ENCODE measurements around the gene CNNM4.

Gene CNNM4

DNA sequence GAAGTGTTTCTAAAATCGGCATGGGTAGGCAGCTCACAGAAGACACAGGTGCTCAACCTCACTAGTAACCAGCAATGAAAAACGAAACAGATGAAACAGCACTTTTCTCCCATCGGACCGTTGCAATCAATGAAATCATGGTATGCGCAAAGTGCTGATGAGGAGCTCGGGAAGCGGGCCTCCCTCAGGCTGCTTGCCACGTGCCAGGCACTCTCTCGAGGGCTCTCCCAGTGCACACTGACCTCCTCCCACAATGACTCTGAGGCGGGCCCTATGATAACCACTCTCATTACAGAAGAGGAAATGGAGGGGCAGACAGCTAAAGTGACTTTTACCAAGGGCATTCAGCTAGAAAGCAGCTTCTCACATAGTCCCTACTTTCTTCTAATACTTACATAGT, 86.9 kb downstream of the CNNM4 start:
- TF ChIP-seq Cebpa-rat (IDR thresholded peaks at IDR 0.05), result no peak
- Histone ChIP-seq H3K4me2 (no peak overlapping the region), H3K27me3 (peaks cover 2% of the 10 kb centered on the region; the same call in 1 of the 2 replicates), H3K4me1 (peaks cover 6% of the 10 kb centered on the region; the same call in 1 of the 2 replicates), H3K27ac (no peak overlapping the region), H3K36me3 (peaks cover 99% of the 10 kb centered on the region), H3K9ac (no peak overlapping the region), H3K9me3 (no peaks in the 10 kb centered on the region), H3K4me3 (no peak overlapping the region), H4K20me1 (no peaks in the 10 kb centered on the region; the same call in 1 of the 2 replicates)

DNA sequence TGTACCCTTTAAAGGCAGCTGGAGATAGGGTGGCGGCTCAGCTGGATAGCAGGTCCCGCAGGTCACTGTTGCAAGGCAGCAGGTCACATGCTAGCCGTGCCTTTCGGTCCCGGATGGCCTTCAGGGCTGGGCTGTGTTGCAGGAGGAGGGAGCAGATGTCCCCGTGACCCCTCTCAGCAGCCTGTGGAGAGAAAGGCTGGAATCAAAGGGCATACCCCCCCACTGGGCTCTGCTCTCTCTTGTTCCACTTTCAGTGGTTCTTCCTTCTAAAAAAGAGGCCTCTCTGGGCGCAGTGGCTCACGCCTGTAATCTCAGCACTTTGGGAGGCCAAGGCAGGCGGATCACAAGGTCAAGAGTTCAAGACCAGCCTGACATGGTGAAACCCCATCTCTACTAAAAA, 87.6 kb downstream of the CNNM4 start:
- H3K27ac ChIP-seq, result no peak overlapping the region
- TF ChIP-seq Cebpa-rat (IDR thresholded peaks at IDR 0.05), result no peak
- no peaks in the 10 kb centered on the region for H3K9me3 ChIP-seq
- H3K27me3 ChIP-seq, result peaks cover 2% of the 10 kb centered on the region; the same call in 1 of the 2 replicates
- H3K9ac ChIP-seq, result no peak overlapping the region
- H3K36me3 ChIP-seq, result peaks cover 99% of the 10 kb centered on the region
- H3K4me2 ChIP-seq, result peak overlapping the region; percentile 9; the same call in 1 of the 2 replicates
- no peaks in the 10 kb centered on the region; the same call in 1 of the 2 replicates for H4K20me1 ChIP-seq
- no peak overlapping the region for H3K4me3 ChIP-seq
- H3K4me1 ChIP-seq, result peaks cover 6% of the 10 kb centered on the region; the same call in 1 of the 2 replicates

DNA sequence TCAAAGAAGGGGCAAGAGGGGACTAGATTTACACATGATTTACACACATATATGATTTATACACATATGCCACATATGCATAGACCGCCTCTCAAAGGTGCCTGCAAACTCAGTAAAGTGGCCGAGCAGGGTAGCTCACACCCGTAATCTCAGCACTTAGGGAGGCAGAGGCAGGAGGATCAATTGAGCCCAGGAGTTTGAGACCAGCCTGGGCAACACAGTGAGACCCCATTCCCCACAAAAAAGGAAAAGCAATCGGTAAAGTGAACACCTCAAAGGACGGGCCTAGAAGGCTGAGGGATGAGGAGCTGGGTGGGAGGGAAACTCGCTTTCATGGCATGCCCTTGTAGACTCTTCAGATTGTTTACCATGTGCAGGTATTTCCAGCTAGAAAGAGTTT, 92.0 kb downstream of the CNNM4 start:
- Histone ChIP-seq H3K36me3 (peaks cover 73% of the 10 kb centered on the region), H3K27me3 (no peaks in the 10 kb centered on the region), H3K9me3 (no peaks in the 10 kb centered on the region), H3K4me2 (no peak overlapping the region), H3K4me3 (no peak overlapping the region), H4K20me1 (peaks cover 23% of the 10 kb centered on the region), H3K4me1 (peaks cover 31% of the 10 kb centered on the region), H3K27ac (no peak overlapping the region), H3K9ac (no peak overlapping the region)
- TF ChIP-seq Cebpa-rat (IDR thresholded peaks at IDR 0.05), result no peak

GRCh38 chr2:96853321-96853720, 92.6 kb downstream of the CNNM4 start:
- H3K27me3 ChIP-seq, result no peaks in the 10 kb centered on the region
- H3K4me1 ChIP-seq, result peaks cover 29% of the 10 kb centered on the region
- no peak for TF ChIP-seq Cebpa-rat (IDR thresholded peaks at IDR 0.05)
- H3K9me3 ChIP-seq, result no peaks in the 10 kb centered on the region
- H3K9ac ChIP-seq, result no peak overlapping the region
- H3K27ac ChIP-seq, result no peak overlapping the region
- peaks cover 23% of the 10 kb centered on the region for H4K20me1 ChIP-seq
- no peak overlapping the region for H3K4me2 ChIP-seq
- no peak overlapping the region for H3K4me3 ChIP-seq
- peaks cover 67% of the 10 kb centered on the region for H3K36me3 ChIP-seq

DNA sequence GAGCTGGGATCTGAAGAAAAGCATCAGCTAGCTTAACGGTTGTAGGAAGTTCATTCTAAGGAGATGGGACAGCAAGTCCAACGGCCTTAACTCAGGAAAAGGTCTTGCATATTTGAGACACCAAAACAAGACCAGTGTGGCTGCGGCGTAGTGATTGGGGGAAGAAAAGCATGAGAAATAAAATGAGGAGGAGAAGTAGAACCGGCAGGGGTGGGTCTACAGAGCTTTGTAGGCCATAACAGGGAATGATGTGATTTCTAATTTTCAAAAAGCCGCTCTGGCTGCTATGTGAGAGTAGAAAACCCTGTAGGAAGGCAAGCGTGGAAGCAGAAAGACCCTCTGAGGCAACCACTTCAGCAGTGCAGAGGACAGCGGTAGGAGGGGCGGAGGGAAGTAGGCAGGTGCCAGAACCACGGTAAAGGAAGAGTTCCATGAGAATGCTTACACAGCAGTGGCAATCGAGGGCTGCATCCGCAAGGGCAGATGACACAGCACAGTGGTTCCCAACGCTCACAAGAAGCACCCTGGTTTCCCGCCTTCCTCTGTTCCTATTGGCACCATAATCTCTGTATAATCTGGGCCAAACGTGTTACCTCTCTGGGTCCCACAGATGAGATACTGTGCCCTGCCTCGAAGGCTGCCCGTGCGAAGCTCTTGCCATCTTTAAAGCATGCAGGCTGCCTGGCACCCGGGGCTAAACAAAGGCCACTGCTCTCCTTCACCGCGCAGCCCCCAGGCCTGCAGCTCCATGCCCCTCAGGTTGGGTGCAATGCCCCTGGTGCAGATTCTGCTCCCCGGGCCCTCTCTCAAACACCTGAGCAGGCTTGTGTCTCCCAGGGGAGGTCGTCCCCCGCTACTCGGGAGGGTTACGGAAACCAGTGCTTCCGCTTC, 96.3 kb downstream of the CNNM4 start:
- no peaks in the 10 kb centered on the region for H3K27me3 ChIP-seq
- H3K9me3 ChIP-seq, result no peaks in the 10 kb centered on the region
- H4K20me1 ChIP-seq, result peaks cover 48% of the 10 kb centered on the region
- peaks cover 65% of the 10 kb centered on the region for H3K4me1 ChIP-seq
- no peak for TF ChIP-seq Cebpa-rat (IDR thresholded peaks at IDR 0.05)
- peak overlapping the region; percentile 93 for H3K27ac ChIP-seq
- H3K4me2 ChIP-seq, result peak overlapping the region; percentile 83
- peaks cover 53% of the 10 kb centered on the region for H3K36me3 ChIP-seq
- peak overlapping the region; percentile 77 for H3K4me3 ChIP-seq
- H3K9ac ChIP-seq, result peak overlapping the region; percentile 90

- Histone ChIP-seq H3K4me3 (peak within 1 kb of the TSS; percentile 77), H4K20me1 (peaks cover 48% of the 10 kb centered on the region), H3K4me2 (peak within 1 kb of the TSS; percentile 83), H3K27me3 (no peaks in the 10 kb centered on the region), H3K4me1 (peaks cover 73% of the 10 kb centered on the region), H3K27ac (peak within 1 kb of the TSS; percentile 93), H3K9ac (peak within 1 kb of the TSS; percentile 90), H3K9me3 (no peaks in the 10 kb centered on the region), H3K36me3 (peaks cover 47% of the 10 kb centered on the region)
- TF ChIP-seq Cebpa-rat (IDR thresholded peaks at IDR 0.05), result no peak
These were observed 97.1 kb downstream of the CNNM4 start, which contains the start of gene ANKRD39 for GRCh38 chr2:96857667-96858372. ANKRD39 (minus strand) TSS chr2:96858016; CDS start chr2:96857987, 29 bp downstream.

- Histone ChIP-seq H4K20me1 (peaks cover 60% of the 10 kb centered on the region), H3K4me2 (peak overlapping the region; percentile 77), H3K4me3 (peak overlapping the region; percentile 77), H3K27ac (peak overlapping the region; percentile 68), H3K9me3 (no peaks in the 10 kb centered on the region), H3K36me3 (peaks cover 47% of the 10 kb centered on the region), H3K9ac (peak overlapping the region; percentile 90), H3K4me1 (peaks cover 87% of the 10 kb centered on the region), H3K27me3 (no peaks in the 10 kb centered on the region)
- no peak for TF ChIP-seq Cebpa-rat (IDR thresholded peaks at IDR 0.05)
These were observed 98.5 kb downstream of the CNNM4 start for GRCh38 chr2:96859099-96859649.

DNA sequence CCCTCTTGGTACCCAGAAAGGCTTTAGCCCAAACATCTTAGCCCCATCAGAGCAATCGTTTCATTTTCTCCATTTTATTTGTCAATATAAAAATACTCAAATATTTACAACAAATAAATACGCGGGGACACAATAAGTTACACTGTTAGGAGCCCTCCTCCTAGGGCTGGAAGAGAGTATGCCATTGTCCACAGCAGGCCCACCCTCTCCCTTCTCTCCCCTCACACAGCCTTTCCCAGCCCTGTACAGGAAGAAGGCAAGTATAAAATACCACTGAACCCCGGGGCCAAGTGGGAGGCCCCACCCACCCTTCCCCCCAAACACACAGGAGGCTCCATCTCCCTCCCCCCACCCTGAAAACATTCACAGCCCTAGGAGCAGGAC, 99.0 kb downstream of the CNNM4 start:
- Histone ChIP-seq H3K4me1 (peaks cover 92% of the 10 kb centered on the region), H3K9me3 (no peaks in the 10 kb centered on the region), H3K27ac (peak overlapping the region; percentile 68), H3K9ac (peak overlapping the region; percentile 90), H3K36me3 (peaks cover 47% of the 10 kb centered on the region), H3K27me3 (no peaks in the 10 kb centered on the region), H3K4me2 (peak overlapping the region; percentile 99), H3K4me3 (no peak overlapping the region), H4K20me1 (peaks cover 60% of the 10 kb centered on the region)
- TF ChIP-seq Cebpa-rat (IDR thresholded peaks at IDR 0.05), result no peak

DNA sequence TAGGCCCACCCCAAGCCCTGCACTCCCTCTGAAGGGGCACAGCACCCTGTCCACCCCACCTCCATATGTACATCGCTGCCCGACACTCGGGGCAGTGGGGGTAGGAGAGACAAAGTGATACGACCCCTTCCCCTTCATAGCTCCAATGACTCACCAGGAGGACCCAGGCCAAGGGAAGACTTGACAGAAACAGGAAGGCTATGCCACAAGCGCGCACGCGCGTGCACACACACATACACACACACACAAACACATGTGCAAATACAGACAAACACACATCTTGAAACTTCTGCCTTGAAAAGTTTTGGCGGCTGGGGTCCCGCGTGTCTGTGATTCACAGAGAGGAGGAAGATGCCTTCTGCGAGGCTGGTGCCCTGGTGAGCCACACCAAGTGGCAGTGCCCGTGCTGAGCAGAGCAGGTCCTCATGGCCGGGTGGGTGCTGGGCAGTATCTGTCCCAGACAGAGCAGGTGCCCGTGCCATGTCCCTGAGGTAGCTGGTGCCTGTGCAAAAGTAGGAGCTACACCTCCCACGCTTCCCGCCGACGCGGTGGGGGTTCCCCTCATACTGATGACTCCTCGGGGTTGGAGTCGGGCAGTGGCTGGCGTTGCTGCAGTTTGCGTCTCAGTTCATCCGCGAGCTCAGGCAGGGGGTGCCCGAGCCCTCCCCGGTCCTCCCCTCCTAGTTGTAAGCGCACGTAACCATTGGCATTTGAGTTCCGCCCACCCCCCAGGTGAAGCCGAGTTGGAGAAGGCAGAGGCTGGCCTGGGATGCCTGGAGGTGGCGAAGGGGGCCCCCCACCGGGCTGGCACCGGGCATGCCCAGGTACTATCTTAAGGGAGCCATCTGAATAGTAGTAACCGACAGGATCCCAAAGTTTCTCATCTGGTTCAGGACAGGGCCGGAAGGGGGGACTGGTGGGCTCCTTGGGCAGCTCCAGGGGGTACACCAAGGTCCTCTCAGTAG, 99.6 kb downstream of the CNNM4 start:
- peaks cover 60% of the 10 kb centered on the region for H4K20me1 ChIP-seq
- H3K9me3 ChIP-seq, result no peaks in the 10 kb centered on the region
- H3K27ac ChIP-seq, result peak overlapping the region; percentile 99
- peak overlapping the region; percentile 71 for H3K9ac ChIP-seq
- no peaks in the 10 kb centered on the region for H3K27me3 ChIP-seq
- peaks cover 92% of the 10 kb centered on the region for H3K4me1 ChIP-seq
- peak overlapping the region; percentile 58 for H3K4me3 ChIP-seq
- peak overlapping the region; percentile 99 for H3K4me2 ChIP-seq
- TF ChIP-seq Cebpa-rat (IDR thresholded peaks at IDR 0.05), result no peak
- peaks cover 50% of the 10 kb centered on the region for H3K36me3 ChIP-seq
